ENCODE measurements around the gene SNAPC1.

GRCh38 chr14:61746881-61747280 is 15.3 kb upstream of the SNAPC1 start:
- TF ChIP-seq CTCF (IDR thresholded peaks at IDR 0.05) (no peak), POLR2A (IDR thresholded peaks at IDR 0.05) (no peak)

Measured in Peyer's patch (tissue), 4 donors.